Skeletal muscle cell (primary cell): ENCODE results near the gene PFDN1.

Source experiments
- DNase-seq: peaks from one replicate; pipeline ENCODE4 v3.0.0-alpha.2; 2010; ENCODE audit warnings: low read depth
- H3K4me3 ChIP-seq: 2 replicates; pipeline ENCODE4 v1.5.1; 2011; ENCODE audit warnings: low read depth, mild to moderate bottlenecking, control low read depth, low read length, moderate library complexity

PFDN1 gene

GRCh38 chr5:140196115-140196814 is 106.6 kb downstream of the PFDN1 start:
- H3K4me3 ChIP-seq = no peak overlapping the region
- DNase-seq = no peak
